CD4-positive, alpha-beta memory T cell (primary cell): ENCODE measurements around the gene EN1. TPM values are rescaled to one million over a fixed set of nuclear protein-coding genes. Genes with fewer than 3 reads are reported as not detected.

ENCODE experiments used
- CTCF ChIA-PET: fragments of 350-600 bp; sonication (Branson Sonifier 250); formaldehyde crosslinking; loops from one replicate; lab custom pipeline; 2021; ENCODE audit warnings: inconsistent platforms; ENCODE audit not compliant: partially characterized antibody; lab: Charles Lee
- POLR2A ChIA-PET: fragments of 350-600 bp; sonication (Branson Sonifier 250); formaldehyde crosslinking; loops from one replicate; lab custom pipeline; 2021; ENCODE audit not compliant: partially characterized antibody; lab: Charles Lee
- DNase-seq, 5 donors: peaks; one replicate each; pipeline versions ENCODE4 v3.0.0 to v3.0.0-alpha.2; 2020 to 2022; ENCODE audit warnings: mixed read lengths in 1 of 5
- H3K27ac ChIP-seq: one replicate; pipeline ENCODE4 v1.7.0; 2013; ENCODE audit warnings: low read depth, low read length
- H3K27me3 ChIP-seq: 2 replicates; pipeline ENCODE4 v1.7.0; 2013; ENCODE audit warnings: mild to moderate bottlenecking, low read length, moderate library complexity; ENCODE audit not compliant: insufficient read depth
- H3K36me3 ChIP-seq: 2 replicates; pipeline ENCODE4 v1.7.0; 2013; ENCODE audit warnings: mild to moderate bottlenecking, low read length, moderate library complexity; ENCODE audit not compliant: insufficient read depth
- H3K4me1 ChIP-seq: 2 replicates; pipeline ENCODE4 v1.7.0; 2013; ENCODE audit warnings: mild to moderate bottlenecking, low read length, moderate library complexity; ENCODE audit not compliant: insufficient read depth
- H3K4me3 ChIP-seq, 2 donors: one replicate each; pipeline ENCODE4 v1.7.0; 2013; ENCODE audit warnings: low read length in 2 of 2, mild to moderate bottlenecking in 1 of 2
- H3K9me3 ChIP-seq, 2 donors: one replicate each; pipeline ENCODE4 v1.7.0; 2013; ENCODE audit warnings: low read length in 2 of 2, control low read depth in 1 of 2; ENCODE audit not compliant: control insufficient read depth in 1 of 2
- H3K27ac Mint-ChIP-seq, 7 donors: one replicate each; pipeline ENCODE4 v1.8.0; 2020 to 2021; ENCODE audit warnings: mixed read lengths in 7 of 7, mild to moderate bottlenecking in 6 of 7, inconsistent platforms in 3 of 7, moderate library complexity in 3 of 7
- H3K27me3 Mint-ChIP-seq, 2 donors: one replicate each; pipeline ENCODE4 v1.8.0; 2020 to 2021; ENCODE audit warnings: mixed read lengths in 2 of 2
- H3K36me3 Mint-ChIP-seq, 2 donors: one replicate each; pipeline ENCODE4 v1.8.0; 2020 to 2021; ENCODE audit warnings: mixed read lengths in 2 of 2, inconsistent platforms in 1 of 2, mild to moderate bottlenecking in 1 of 2
- H3K4me1 Mint-ChIP-seq, 4 donors: one replicate each; pipeline ENCODE4 v1.8.0; 2020 to 2021; ENCODE audit warnings: mixed read lengths in 4 of 4, mild to moderate bottlenecking in 1 of 4
- H3K4me3 Mint-ChIP-seq, 8 donors: one replicate each; pipeline ENCODE4 v1.8.0; 2020 to 2021; ENCODE audit warnings: mixed read lengths in 8 of 8, mild to moderate bottlenecking in 7 of 8, moderate library complexity in 6 of 8, inconsistent platforms in 3 of 8
- H3K9me3 Mint-ChIP-seq, 8 donors: one replicate each; pipeline ENCODE4 v1.8.0; 2020 to 2021; ENCODE audit warnings: mixed read lengths in 8 of 8, mild to moderate bottlenecking in 5 of 8, inconsistent platforms in 3 of 8, moderate library complexity in 1 of 8
- intact Hi-C: fragments of 100-400 bp; cut with micrococcal nuclease; formaldehyde crosslinking; loops from one replicate; pipeline ENCODE4 v1.15.1; 2023
- polyA plus RNA-seq, 2 donors: library from polyadenylated mRNA; unstranded; fragments of 300-500 nt; fragmentation: Illumina TruSeq; gene quantifications; one replicate each; pipeline ENCODE4 v1.2.3, GENCODE V29; 2021
- total RNA-seq, 2 experiments: library from RNA; stranded (reverse); gene quantifications; one replicate each; pipeline ENCODE4 v1.2.3, GENCODE V29; 2021

The EN1 gene
- total and polyA plus RNA-seq, 4 experiments from 2014 or later: not detected

DNA sequence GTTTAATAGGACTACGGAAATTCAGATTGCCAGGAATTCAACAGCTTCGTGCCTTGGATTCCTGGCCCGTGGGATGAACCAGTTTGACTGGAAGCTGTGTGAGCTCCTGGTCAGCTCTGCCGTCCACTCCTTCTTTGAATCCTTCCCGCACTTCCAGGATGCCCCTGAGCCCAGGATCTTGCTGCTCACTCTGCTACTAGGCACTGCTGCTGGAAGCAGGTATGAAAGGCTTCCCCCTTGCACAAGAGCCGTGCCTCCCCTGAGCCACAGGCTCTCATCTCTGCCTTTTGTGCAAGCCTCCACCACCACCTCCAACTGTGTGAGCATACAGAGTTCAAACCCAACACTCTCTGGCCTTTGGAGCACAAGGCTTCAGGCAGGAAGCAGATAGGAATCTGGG lies 34.9 kb downstream of the EN1 start:
- no peak overlapping the region for H3K27ac ChIP-seq
- H3K4me3 ChIP-seq: no peak overlapping the region
- intact Hi-C loops: no loop called here
- H3K9me3 ChIP-seq: no peaks in the 10 kb centered on the region
- ChIA-PET CTCF (no interaction called here), POLR2A (no interaction called here)
- H3K4me1 ChIP-seq: no peaks in the 10 kb centered on the region
- H3K27me3 ChIP-seq: peaks cover 6% of the 10 kb centered on the region
- H3K9me3 Mint-ChIP-seq: peaks cover 0 to 2% (median 0%) of the 10 kb centered on the region in 8 donors
- H3K36me3 ChIP-seq: no peaks in the 10 kb centered on the region
- H3K27ac Mint-ChIP-seq: no peak overlapping the region
- no peaks in the 10 kb centered on the region for H3K36me3 Mint-ChIP-seq
- H3K4me3 Mint-ChIP-seq: no peak overlapping the region
- peaks cover 28 to 31% of the 10 kb centered on the region in 2 donors for H3K27me3 Mint-ChIP-seq
- no peak for DNase-seq
- peaks cover 2 to 9% (median 5%) of the 10 kb centered on the region in 4 donors for H3K4me1 Mint-ChIP-seq

DNA sequence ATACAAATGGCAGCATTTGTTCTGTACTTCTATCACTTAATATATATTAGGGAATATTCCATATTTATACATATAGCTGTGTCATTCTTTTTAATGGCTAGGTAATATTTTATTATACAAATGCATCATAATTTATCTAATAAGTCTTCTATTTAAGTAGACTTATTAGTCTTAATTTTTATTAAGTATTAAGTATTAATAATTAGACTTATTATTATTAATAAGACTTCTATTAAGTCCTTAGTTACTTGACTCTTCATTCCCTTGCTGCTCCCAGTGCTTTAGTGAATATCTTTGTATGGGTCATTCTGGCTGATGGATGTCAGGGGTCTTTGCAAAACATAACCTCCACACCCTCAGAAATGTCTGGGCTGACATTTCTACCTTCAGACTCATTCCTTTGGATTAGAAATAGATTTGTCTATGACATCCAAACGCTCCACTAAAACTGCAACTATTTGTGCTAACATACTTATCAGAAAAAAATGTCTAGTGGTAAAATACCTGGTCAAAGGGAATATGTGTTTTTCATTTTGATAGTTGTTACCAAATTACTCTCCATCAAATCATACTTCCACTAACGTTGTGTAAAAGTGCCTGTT lies 35.8 kb downstream of the EN1 start:
- H3K4me3 Mint-ChIP-seq: no peak overlapping the region
- no peaks in the 10 kb centered on the region for H3K36me3 Mint-ChIP-seq
- no peak for DNase-seq
- CTCF ChIA-PET: no interaction called here
- H3K9me3 Mint-ChIP-seq: peaks cover 0 to 2% (median 0%) of the 10 kb centered on the region in 8 donors
- no peak overlapping the region for H3K4me3 ChIP-seq
- H3K27me3 ChIP-seq: peaks cover 6% of the 10 kb centered on the region
- POLR2A ChIA-PET: no interaction called here
- H3K27ac Mint-ChIP-seq: no peak overlapping the region
- H3K36me3 ChIP-seq: no peaks in the 10 kb centered on the region
- H3K4me1 Mint-ChIP-seq: peaks cover 2 to 9% (median 5%) of the 10 kb centered on the region in 4 donors
- H3K9me3 ChIP-seq: no peaks in the 10 kb centered on the region
- no peak overlapping the region for H3K27ac ChIP-seq
- H3K4me1 ChIP-seq: no peaks in the 10 kb centered on the region
- intact Hi-C loops: no loop called here
- H3K27me3 Mint-ChIP-seq: peaks cover 28 to 32% of the 10 kb centered on the region in 2 donors

DNA sequence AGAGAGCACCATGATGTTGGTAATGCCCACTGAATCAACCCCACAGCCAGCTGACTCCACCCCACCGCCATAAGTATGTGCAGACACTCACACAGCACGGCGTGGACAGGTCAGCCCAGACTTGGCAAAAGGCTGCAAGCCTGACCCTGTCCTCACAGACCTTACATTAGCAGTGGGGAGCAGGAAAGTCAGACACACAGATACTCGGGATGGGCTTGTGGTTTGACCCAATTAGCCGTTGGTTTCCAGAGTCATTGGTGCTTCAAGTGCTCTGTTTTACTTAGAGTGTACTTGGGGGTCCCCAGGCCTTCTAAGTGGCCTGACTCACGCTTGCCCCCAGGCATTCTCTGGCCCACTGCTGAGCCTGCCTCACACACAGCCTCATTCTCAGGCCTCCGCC lies 36.7 kb downstream of the EN1 start:
- DNase-seq: no peak
- Histone ChIP-seq H3K27ac (no peak overlapping the region), H3K4me1 (no peaks in the 10 kb centered on the region), H3K36me3 (no peaks in the 10 kb centered on the region), H3K27me3 (peaks cover 6% of the 10 kb centered on the region), H3K9me3 (no peaks in the 10 kb centered on the region), H3K4me3 (no peak overlapping the region)
- ChIA-PET POLR2A (no interaction called here), CTCF (no interaction called here)
- Mint-ChIP-seq H3K4me3 (no peak overlapping the region), H3K27ac (no peak overlapping the region), H3K9me3 (peaks cover 0 to 5% (median 0%) of the 10 kb centered on the region in 8 donors), H3K4me1 (peaks cover 2 to 9% (median 5%) of the 10 kb centered on the region in 4 donors), H3K36me3 (no peaks in the 10 kb centered on the region), H3K27me3 (peaks cover 34 to 36% of the 10 kb centered on the region in 2 donors)
- intact Hi-C loops: no loop called here

DNA sequence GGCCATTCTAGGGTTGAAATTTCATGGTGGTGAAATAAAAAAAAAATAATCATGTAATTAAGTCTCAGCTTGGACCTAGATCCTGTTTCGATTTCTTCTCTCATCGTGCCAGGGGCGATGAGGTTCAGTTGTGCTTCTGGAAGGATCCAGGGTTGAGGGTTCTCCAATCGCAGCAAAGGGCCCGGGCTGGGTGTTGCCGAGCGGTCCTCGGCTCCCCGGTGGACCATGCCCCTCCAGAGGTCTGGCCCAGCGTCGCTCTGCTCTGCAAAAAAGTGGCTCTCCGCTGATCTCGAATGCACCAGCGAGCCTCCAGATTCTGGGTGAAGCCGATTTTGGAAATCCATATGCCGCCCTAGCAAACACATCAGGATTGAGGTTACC lies 39.0 kb downstream of the EN1 start:
- Histone ChIP-seq H3K4me3 (no peak overlapping the region), H3K9me3 (no peaks in the 10 kb centered on the region), H3K27ac (no peak overlapping the region), H3K27me3 (no peaks in the 10 kb centered on the region), H3K4me1 (no peaks in the 10 kb centered on the region), H3K36me3 (no peaks in the 10 kb centered on the region)
- no peak for DNase-seq
- Mint-ChIP-seq H3K27ac (no peak overlapping the region), H3K4me1 (peaks cover 2 to 9% (median 5%) of the 10 kb centered on the region in 4 donors), H3K9me3 (peaks cover 0 to 5% (median 0%) of the 10 kb centered on the region in 8 donors), H3K36me3 (no peaks in the 10 kb centered on the region), H3K27me3 (peaks cover 32 to 34% of the 10 kb centered on the region in 2 donors), H3K4me3 (peak overlapping the region in 5 of 8 donors; percentile 7 to 72 (median 45))
- ChIA-PET POLR2A (no interaction called here), CTCF (no interaction called here)
- intact Hi-C loops: no loop called here

DNA sequence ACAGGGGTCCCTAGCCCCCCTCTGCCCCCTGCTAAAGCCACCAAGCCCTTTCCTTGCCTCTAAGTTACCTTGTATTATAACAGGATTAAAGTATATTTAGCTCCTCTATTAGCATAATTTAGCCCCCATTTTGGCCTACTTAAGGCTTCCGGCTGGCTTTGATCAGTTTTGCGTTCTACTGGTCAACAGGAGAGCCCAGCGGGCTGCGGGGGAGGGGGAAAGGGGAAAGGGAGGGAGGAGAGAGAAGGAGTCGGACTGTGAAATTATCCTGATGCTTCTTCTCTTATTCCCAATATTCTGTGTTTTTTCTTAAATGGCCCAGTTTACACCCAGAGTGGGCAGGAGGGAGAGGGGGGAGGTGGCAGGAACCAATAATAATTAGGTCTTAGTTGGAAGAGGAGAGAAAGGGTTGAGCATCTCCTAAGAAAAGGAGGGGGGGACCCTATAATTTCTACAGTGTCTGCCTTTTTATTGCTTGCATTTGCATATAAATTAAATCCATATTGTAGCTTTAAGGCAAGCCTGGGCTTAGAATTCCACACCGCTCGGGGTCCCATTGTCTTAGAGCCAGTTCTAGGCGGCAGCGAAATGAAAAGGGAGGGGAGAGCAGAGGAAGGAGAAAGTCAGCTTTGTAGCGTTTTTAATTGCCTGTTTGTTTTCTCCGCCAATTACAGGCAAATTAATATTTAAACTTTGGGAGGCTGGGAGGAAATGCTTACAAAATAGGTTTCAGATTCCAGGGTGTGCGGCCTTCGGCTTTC lies 39.6 kb downstream of the EN1 start:
- ChIA-PET CTCF (interaction anchor here (0.6 kb wide), 1 partner anchor 775 kb away, joined by 3 read pairs; no protein-coding TSS in a partner anchor), POLR2A (no interaction called here)
- intact Hi-C loops: no loop called here
- peaks cover 2 to 9% (median 5%) of the 10 kb centered on the region in 4 donors for H3K4me1 Mint-ChIP-seq
- peak overlapping the region in 5 of 8 donors; percentile 7 to 72 (median 45) for H3K4me3 Mint-ChIP-seq
- no peak overlapping the region for H3K27ac ChIP-seq
- peaks cover 31 to 36% of the 10 kb centered on the region in 2 donors for H3K27me3 Mint-ChIP-seq
- no peaks in the 10 kb centered on the region for H3K27me3 ChIP-seq
- DNase-seq: no peak
- H3K9me3 ChIP-seq: no peaks in the 10 kb centered on the region
- no peaks in the 10 kb centered on the region for H3K36me3 ChIP-seq
- peaks cover 0 to 8% (median 0%) of the 10 kb centered on the region in 8 donors for H3K9me3 Mint-ChIP-seq
- H3K27ac Mint-ChIP-seq: no peak overlapping the region
- no peak overlapping the region for H3K4me3 ChIP-seq
- H3K36me3 Mint-ChIP-seq: no peaks in the 10 kb centered on the region
- H3K4me1 ChIP-seq: no peaks in the 10 kb centered on the region

DNA sequence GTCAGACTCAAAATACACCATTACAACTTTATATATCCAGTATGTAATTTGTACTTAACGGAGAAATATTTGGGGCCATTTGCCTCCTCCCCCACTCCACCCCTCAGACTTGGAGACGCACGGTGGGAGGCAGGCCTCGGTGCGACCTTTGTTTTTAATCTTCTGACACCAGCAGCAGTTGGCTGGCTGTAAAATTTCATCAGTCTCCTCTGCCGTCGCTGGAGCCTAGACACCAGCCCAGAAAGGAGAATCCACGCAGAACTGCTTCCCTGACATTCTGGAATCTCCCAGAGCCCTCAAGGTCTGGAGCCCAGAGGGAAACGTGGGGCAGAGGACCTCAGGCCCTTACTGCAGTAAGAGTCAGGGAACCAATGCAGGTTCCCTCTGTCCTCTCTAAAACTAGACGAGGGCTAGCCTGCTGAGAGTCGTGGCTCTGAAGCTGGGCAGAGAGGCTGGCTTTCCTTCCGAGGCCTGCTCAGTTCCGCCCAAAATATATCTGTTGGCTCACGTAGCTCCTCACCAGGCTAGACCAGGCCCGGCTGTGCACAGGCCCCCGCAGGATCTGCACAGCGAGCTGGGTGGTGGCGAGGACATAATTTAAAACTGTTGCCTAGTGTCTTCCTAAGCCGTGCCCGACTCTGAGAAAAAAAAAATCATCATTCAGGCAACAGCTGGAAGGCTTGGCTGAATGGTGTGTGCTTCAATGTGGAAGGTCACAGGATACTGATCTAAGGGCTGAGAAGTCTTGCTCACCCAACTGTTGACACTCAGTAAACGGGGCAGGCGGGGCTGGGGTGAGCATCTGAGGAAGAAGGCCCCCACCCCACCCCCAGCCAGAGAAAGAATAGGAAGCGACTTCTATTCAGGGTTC lies 40.4 kb downstream of the EN1 start:
- DNase-seq: no peak
- Histone ChIP-seq H3K4me3 (no peak overlapping the region), H3K9me3 (no peaks in the 10 kb centered on the region), H3K27ac (no peak overlapping the region), H3K27me3 (no peaks in the 10 kb centered on the region), H3K36me3 (no peaks in the 10 kb centered on the region), H3K4me1 (no peaks in the 10 kb centered on the region)
- H3K36me3 Mint-ChIP-seq: no peaks in the 10 kb centered on the region
- H3K4me1 Mint-ChIP-seq: peaks cover 2 to 9% (median 5%) of the 10 kb centered on the region in 4 donors
- H3K27me3 Mint-ChIP-seq: peaks cover 27 to 34% of the 10 kb centered on the region in 2 donors
- ChIA-PET CTCF (no interaction called here), POLR2A (no interaction called here)
- H3K27ac Mint-ChIP-seq: peak overlapping the region in 1 of 7 donors; percentile 13
- H3K9me3 Mint-ChIP-seq: peaks cover 0 to 8% (median 0%) of the 10 kb centered on the region in 8 donors
- intact Hi-C loops: no loop called here
- H3K4me3 Mint-ChIP-seq: no peak overlapping the region
